HCT116 (cell line): Measurements from ENCODE around the gene CRISPLD2. TPM values are rescaled to one million over a fixed set of nuclear protein-coding genes. Genes with fewer than 3 reads are reported as not detected.

Source experiments
- ATAC-seq: fragments of 200-7000 bp; cut with Tn5 transposase; 2 replicates; pipeline ENCODE4 v1.9.1; 2020; ENCODE audit warnings: mild to moderate bottlenecking, moderate library complexity
- BruUV-seq: library from RNA; stranded (reverse); fragments of 400-500 nt; replicated peaks from 2 replicates; lab custom pipeline; 2021; lab: Mats Ljungman, UMichigan
- CTCF ChIA-PET: fragments of 300-600 bp; sonication (Branson Sonifier 250); formaldehyde crosslinking; loops from one replicate; lab custom pipeline; 2021; ENCODE audit warnings: antibody characterized with exemption; lab: Charles Lee
- POLR2A ChIA-PET: fragments of 300-600, 350-600 bp; sonication (Branson Sonifier 250); formaldehyde crosslinking; loops from one replicate; lab custom pipeline; 2021; ENCODE audit warnings: antibody characterized with exemption; lab: Charles Lee
- RAD21 ChIA-PET, 2 experiments: fragments of 300-600 bp; sonication (Branson Sonifier 250); formaldehyde crosslinking; loops; one replicate each; lab custom pipeline; 2023; ENCODE audit warnings: low total read pairs in 2 of 2; ENCODE audit not compliant: uncharacterized antibody in 2 of 2, unreplicated experiment in 2 of 2, low non-redundant PET in 1 of 2; lab: Charles Lee
- DNase-seq: peaks from one replicate; pipeline ENCODE4 v3.0.0-alpha.2; 2010; ENCODE audit warnings: low read depth, low spot score
- H2AFZ ChIP-seq: fragments of 200-600 bp; shearing (Covaris generic), sonication (generic); 2 replicates; pipeline ENCODE4 v1.6.1; 2017; ENCODE audit warnings: low read depth, mixed run types, mixed read lengths, antibody characterized with exemption, low read length; ENCODE audit not compliant: poor library complexity, severe bottlenecking
- H3K27ac ChIP-seq: 2 replicates; pipeline ENCODE4 v1.5.1; 2012; ENCODE audit warnings: low read depth, low read length
- H3K27me3 ChIP-seq: fragments of 200-600 bp; sonication (generic); 2 replicates; pipeline ENCODE4 v1.6.1; 2016; ENCODE audit warnings: mixed run types, low read length, mixed read lengths; ENCODE audit not compliant: insufficient read depth
- H3K36me3 ChIP-seq, 2 experiments: fragments of 200-500 bp in 1 of 2; fragments of 200-600 bp in 1 of 2; sonication (Bioruptor generic) in 1 of 2; sonication (generic) in 1 of 2; 2 replicates each; pipeline versions ENCODE4 v1.5.1 to v1.6.1; 2014 to 2016; ENCODE audit warnings: low read length in 2 of 2, inconsistent platforms in 1 of 2, mixed read lengths in 1 of 2, mixed run types in 1 of 2; ENCODE audit not compliant: insufficient read depth in 2 of 2, control insufficient read depth in 1 of 2
- H3K4me1 ChIP-seq, 2 experiments: fragments of 200-600 bp in 1 of 2; sonication (generic) in 1 of 2; 2 replicates each; pipeline versions ENCODE4 v1.5.1 to v1.6.1; 2012 to 2017; ENCODE audit warnings: low read length in 2 of 2, inconsistent platforms in 1 of 2, mild to moderate bottlenecking in 1 of 2, mixed read lengths in 1 of 2, mixed run types in 1 of 2, moderate library complexity in 1 of 2; ENCODE audit not compliant: insufficient read depth in 2 of 2, control insufficient read depth in 1 of 2
- H3K4me2 ChIP-seq: fragments of 200-600 bp; sonication (generic); 2 replicates; pipeline ENCODE4 v1.6.1; 2017; ENCODE audit warnings: mixed run types, low read length, mixed read lengths
- H3K4me3 ChIP-seq, 2 experiments: fragments of 200-600 bp in 1 of 2; sonication (generic) in 1 of 2; replicated peaks in 1 of 2; 2 replicates each; pipeline ENCODE4 v1.5.1; 2011 to 2016; ENCODE audit warnings: low read length in 2 of 2, control low read depth in 1 of 2, low read depth in 1 of 2, mild to moderate bottlenecking in 1 of 2, mixed read lengths in 1 of 2, mixed run types in 1 of 2
- H3K79me2 ChIP-seq: fragments of 200-600 bp; sonication (generic); 2 replicates; pipeline ENCODE4 v1.6.1; 2017; ENCODE audit warnings: mild to moderate bottlenecking, mixed run types, low read length, moderate library complexity, mixed read lengths; ENCODE audit not compliant: insufficient read depth
- H3K9ac ChIP-seq: fragments of 200-600 bp; sonication (generic); 2 replicates; pipeline ENCODE4 v1.6.1; 2016; ENCODE audit warnings: low read length, mixed read lengths
- H3K9me2 ChIP-seq: fragments of 200-600 bp; sonication (generic), shearing (Covaris generic); 2 replicates; pipeline ENCODE4 v1.6.1; 2017; ENCODE audit warnings: mixed run types, mild to moderate bottlenecking, moderate library complexity; ENCODE audit not compliant: insufficient read depth
- H3K9me3 ChIP-seq, 2 experiments: fragments of 200-500 bp in 1 of 2; fragments of 200-600 bp in 1 of 2; sonication (Bioruptor generic) in 1 of 2; sonication (generic) in 1 of 2; 2 replicates each; pipeline ENCODE4 v1.6.1; 2014 to 2017; ENCODE audit warnings: low read length in 2 of 2, mixed read lengths in 2 of 2, inconsistent platforms in 1 of 2, low read depth in 1 of 2, mild to moderate bottlenecking in 1 of 2, mixed run types in 1 of 2, moderate library complexity in 1 of 2; ENCODE audit not compliant: control insufficient read depth in 1 of 2, insufficient read depth in 1 of 2
- H4K20me1 ChIP-seq: fragments of 200-600 bp; sonication (generic), shearing (Covaris generic); 2 replicates; pipeline ENCODE4 v1.6.1; 2017; ENCODE audit warnings: mixed run types, mild to moderate bottlenecking, moderate library complexity; ENCODE audit not compliant: insufficient read depth
- ATF3 ChIP-seq: IDR thresholded peaks from 2 replicates; pipeline ENCODE4 v1.6.1; 2012
- CBX3 ChIP-seq: IDR thresholded peaks from 2 replicates; pipeline ENCODE4 v1.6.1; 2012; ENCODE audit warnings: low read depth
- EGR1 ChIP-seq: IDR thresholded peaks from 2 replicates; pipeline ENCODE4 v1.6.1; 2012; ENCODE audit warnings: low read depth
- EZH2 ChIP-seq: fragments of 200-600 bp; sonication (generic); IDR thresholded peaks from 2 replicates; pipeline ENCODE4 v1.6.1; 2017; ENCODE audit warnings: antibody characterized with exemption, mixed run types
- FOSL1 ChIP-seq: IDR thresholded peaks from 2 replicates; pipeline ENCODE4 v1.6.1; 2012; ENCODE audit warnings: low read depth
- JUND ChIP-seq: IDR thresholded peaks from 2 replicates; pipeline ENCODE4 v1.6.1; 2012
- RAD21 ChIP-seq: IDR thresholded peaks from 2 replicates; pipeline ENCODE4 v1.6.1; 2012; ENCODE audit warnings: low read depth, mild to moderate bottlenecking
- REST ChIP-seq: IDR thresholded peaks from 2 replicates; pipeline ENCODE4 v1.6.1; 2012; ENCODE audit warnings: low read depth
- SIN3A ChIP-seq: IDR thresholded peaks from 2 replicates; pipeline ENCODE4 v1.6.1; 2012; ENCODE audit warnings: low read depth
- TCF7L2 ChIP-seq: IDR thresholded peaks from 2 replicates; pipeline ENCODE4 v1.7.0; 2011; ENCODE audit warnings: borderline replicate concordance, inconsistent platforms; ENCODE audit not compliant: insufficient read depth, insufficient read length; ENCODE audit errors: extremely low read depth
- ZBTB33 ChIP-seq: IDR thresholded peaks from 2 replicates; pipeline ENCODE4 v1.6.1; 2011; ENCODE audit warnings: mild to moderate bottlenecking, low read length, moderate library complexity; ENCODE audit not compliant: insufficient replicate concordance; ENCODE audit errors: extremely low read depth
- ZFX ChIP-seq: fragments of 450-650 bp; IDR thresholded peaks from 2 replicates; pipeline ENCODE4 v1.6.1; 2017
- intact Hi-C: fragments of 100-400 bp; cut with micrococcal nuclease; formaldehyde crosslinking; loops from 2 replicates; pipeline ENCODE4 v1.10.0; 2022
- total RNA-seq: library from RNA; stranded (reverse); gene quantifications from one replicate; pipeline ENCODE4 v1.2.1, GENCODE V29; 2021; ENCODE audit not compliant: unreplicated experiment

The CRISPLD2 gene
- total RNA-seq, 1 experiment from 2014 or later: 4.6 TPM

- no TSS peak for BruUV-seq
- CTCF ChIA-PET: interaction anchor here (6.4 kb wide), 1 partner anchor 9 kb away, joined by 30 read pairs; no protein-coding TSS in a partner anchor
- peaks cover 0 to 11% of the 10 kb centered on the region in 2 experiments; a peak in 2 of 4 replicates for H3K4me1 ChIP-seq
Observed at GRCh38 chr16:84942786-84943185, 123.0 kb downstream of the CRISPLD2 start.

GRCh38 chr16:84943620-84944019 is 123.8 kb downstream of the CRISPLD2 start:
- Histone ChIP-seq H3K79me2 (no peaks in the 10 kb centered on the region), H3K4me2 (no peak overlapping the region), H4K20me1 (no peaks in the 10 kb centered on the region), H3K27ac (no peak overlapping the region), H3K36me3 (no peaks in the 10 kb centered on the region), H3K9me3 (no peaks in the 10 kb centered on the region), H3K4me3 (no peak overlapping the region), H3K9ac (no peak overlapping the region), H3K4me1 (peaks cover 0 to 11% of the 10 kb centered on the region in 2 experiments; a peak in 2 of 4 replicates), H3K27me3 (no peaks in the 10 kb centered on the region), H2AFZ (no peak overlapping the region), H3K9me2 (no peaks in the 10 kb centered on the region)
- ChIA-PET RAD21 (no interaction called here), CTCF (no interaction called here), POLR2A (no interaction called here)
- TF ChIP-seq JUND: no peak
- TF ChIP-seq FOSL1: no peak
- TF ChIP-seq ZBTB33: no peak
- no peak for TF ChIP-seq EZH2
- TF ChIP-seq EGR1: no peak
- TF ChIP-seq RAD21: no peak
- TF ChIP-seq ZFX: no peak
- TF ChIP-seq CBX3: no peak
- TF ChIP-seq TCF7L2: no peak
- TF ChIP-seq ATF3: no peak
- no peak for TF ChIP-seq SIN3A
- TF ChIP-seq REST: no peak
- no peak for ATAC-seq
- BruUV-seq: no TSS peak
- intact Hi-C loops: no loop called here
- DNase-seq: no peak

More at GRCh38 chr16:84942786-84943185, 123.0 kb downstream of the CRISPLD2 start:
- DNase-seq (no peak), ATAC-seq (no peak)
- H4K20me1 ChIP-seq: no peaks in the 10 kb centered on the region
- H3K79me2 ChIP-seq: no peaks in the 10 kb centered on the region
- no peak overlapping the region for H2AFZ ChIP-seq
- POLR2A ChIA-PET: no interaction called here
- no peak overlapping the region for H3K4me2 ChIP-seq
- no peak overlapping the region for H3K27ac ChIP-seq
- no peak overlapping the region for H3K9ac ChIP-seq
- intact Hi-C loops: no loop called here
- RAD21 ChIA-PET: no interaction called here
- no peaks in the 10 kb centered on the region for H3K36me3 ChIP-seq
- H3K4me3 ChIP-seq: no peak overlapping the region
- H3K9me3 ChIP-seq: no peaks in the 10 kb centered on the region
- no peaks in the 10 kb centered on the region for H3K27me3 ChIP-seq
- TF ChIP-seq SIN3A: no peak
- TF ChIP-seq, all 23 proteins: peak for 0
- H3K9me2 ChIP-seq: no peaks in the 10 kb centered on the region
